Measurements from ENCODE around the gene IFI27L1.

DNA sequence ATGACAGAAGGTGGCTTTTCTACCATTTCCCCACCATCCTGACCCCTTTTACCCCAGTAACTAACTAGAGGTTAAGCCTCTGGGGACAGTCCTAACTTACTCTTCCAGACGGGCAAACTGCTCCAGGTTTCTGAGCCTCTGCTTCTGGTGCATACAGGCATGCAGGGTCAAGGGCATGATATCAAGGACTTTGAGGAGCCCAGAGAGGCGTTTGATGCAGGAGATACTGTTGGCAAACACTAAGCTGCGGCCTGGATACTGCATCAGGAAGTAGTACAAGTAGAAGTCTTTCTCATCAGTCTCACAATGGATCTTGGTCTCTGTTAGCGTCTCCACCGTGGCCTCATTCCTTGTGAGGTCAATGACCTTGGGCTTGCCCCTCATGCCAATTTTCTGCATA, 21.1 kb upstream of the IFI27L1 start:
- TF ChIP-seq POLR2AphosphoS5 (IDR thresholded peaks at IDR 0.05; ENCODE audit: low read depth, low read length) = no peak
- no peak for TF ChIP-seq POLR2A (IDR thresholded peaks at IDR 0.05; ENCODE audit: low read depth, low read length)
